Gastrocnemius medialis (tissue), 4 donors: Measurements from ENCODE around the gene CFDP1. TPM values are rescaled to one million over a fixed set of nuclear protein-coding genes. Genes with fewer than 3 reads are reported as not detected.

ENCODE experiments used
- ATAC-seq, 2 donors: fragments of 150-250 bp; one replicate each; pipeline ENCODE4 v1.9.1; 2016
- DNase-seq, 2 donors: peaks; one replicate each; pipeline ENCODE4 v3.0.0-alpha.2; 2019
- H3K27ac ChIP-seq, 4 donors: fragments of 200-600 bp; sonication (generic); 1 replicate in 1 of 4; 2 replicates in 3 of 4; pipeline ENCODE4 v1.5.1; 2016 to 2018; ENCODE audit warnings: mild to moderate bottlenecking in 2 of 4, moderate library complexity in 1 of 4
- H3K27me3 ChIP-seq, 3 donors: fragments of 200-600 bp; sonication (generic) in 2 of 3; 1 replicate in 1 of 3; 2 replicates in 2 of 3; pipeline versions ENCODE4 v1.5.1 to v1.6.0; 2016 to 2019; ENCODE audit warnings: mild to moderate bottlenecking in 1 of 3, moderate library complexity in 1 of 3
- H3K36me3 ChIP-seq, 2 donors: fragments of 200-600 bp; sonication (generic) in 1 of 2; one replicate each; pipeline ENCODE4 v1.5.1; 2017 to 2018
- H3K4me1 ChIP-seq, 2 donors: fragments of 200-600 bp; sonication (generic) in 1 of 2; one replicate each; pipeline ENCODE4 v1.5.1; 2016 to 2017; ENCODE audit warnings: mild to moderate bottlenecking in 2 of 2
- H3K4me3 ChIP-seq, 4 donors: fragments of 200-600 bp; sonication (generic) in 3 of 4; 1 replicate in 1 of 4; 2 replicates in 3 of 4; pipeline ENCODE4 v1.5.1; 2016 to 2019; ENCODE audit warnings: mild to moderate bottlenecking in 2 of 4
- H3K9me3 ChIP-seq, 3 donors: fragments of 200-600 bp; sonication (generic) in 2 of 3; 1 replicate in 1 of 3; 2 replicates in 2 of 3; pipeline ENCODE4 v1.5.1; 2016 to 2019
- POLR2A ChIP-seq, 2 donors: fragments of 450-650 bp; IDR thresholded peaks; one replicate each; pipeline ENCODE4 v1.6.1; 2017; ENCODE audit warnings: antibody characterized with exemption in 2 of 2, mild to moderate bottlenecking in 2 of 2, moderate library complexity in 2 of 2
- in situ Hi-C, 4 donors: fragments of 200-750 bp; cut with MboI; loops; one replicate each; pipeline versions ENCODE4 v1.15.0 to v1.8.0; 2017; ENCODE audit warnings: low sequenced_read_pairs in 4 of 4
- intact Hi-C: fragments of 100-400 bp; cut with DNase I; formaldehyde crosslinking; loops from one replicate; pipeline ENCODE4 v1.15.1; 2023; ENCODE audit warnings: low total_unique reads
- total RNA-seq, 4 donors: library from RNA; depleted of rRNA; stranded (reverse); fragments of >200 nt; gene quantifications; one replicate each; pipeline versions ENCODE4 v1.1.0 to v1.2.3, GENCODE V29; 2016
- TF ChIP-seq, protein P1 (sequence below), 5 experiments: fragments of 450-650 bp in 3 of 5; fragments of 200-600 bp in 2 of 5; sonication (generic) in 2 of 5; IDR thresholded peaks in 4 of 5; conservative IDR thresholded peaks in 1 of 5; 1 replicate in 4 of 5; 2 replicates in 1 of 5; pipeline ENCODE4 v1.5.1; 2016 to 2019; ENCODE audit warnings: antibody characterized with exemption in 5 of 5, mild to moderate bottlenecking in 3 of 5, moderate library complexity in 3 of 5

The CFDP1 gene
- total RNA-seq, 4 donors from 2014 or later = 20.4 to 28.6 (median 24.2) TPM

GRCh38 chr16:75323198-75323597 is 110.1 kb downstream of the CFDP1 start:
- Histone ChIP-seq H3K36me3 (no peaks in the 10 kb centered on the region), H3K9me3 (no peaks in the 10 kb centered on the region), H3K4me1 (no peaks in the 10 kb centered on the region), H3K27me3 (no peaks in the 10 kb centered on the region), H3K4me3 (no peak overlapping the region), H3K27ac (no peak overlapping the region)
- no peak for DNase-seq
- in situ Hi-C loops (no loop called here), intact Hi-C loops (no loop called here)
- TF ChIP-seq POLR2A (IDR thresholded peaks at IDR 0.05) = no peak
- TF ChIP-seq, protein P1, sequence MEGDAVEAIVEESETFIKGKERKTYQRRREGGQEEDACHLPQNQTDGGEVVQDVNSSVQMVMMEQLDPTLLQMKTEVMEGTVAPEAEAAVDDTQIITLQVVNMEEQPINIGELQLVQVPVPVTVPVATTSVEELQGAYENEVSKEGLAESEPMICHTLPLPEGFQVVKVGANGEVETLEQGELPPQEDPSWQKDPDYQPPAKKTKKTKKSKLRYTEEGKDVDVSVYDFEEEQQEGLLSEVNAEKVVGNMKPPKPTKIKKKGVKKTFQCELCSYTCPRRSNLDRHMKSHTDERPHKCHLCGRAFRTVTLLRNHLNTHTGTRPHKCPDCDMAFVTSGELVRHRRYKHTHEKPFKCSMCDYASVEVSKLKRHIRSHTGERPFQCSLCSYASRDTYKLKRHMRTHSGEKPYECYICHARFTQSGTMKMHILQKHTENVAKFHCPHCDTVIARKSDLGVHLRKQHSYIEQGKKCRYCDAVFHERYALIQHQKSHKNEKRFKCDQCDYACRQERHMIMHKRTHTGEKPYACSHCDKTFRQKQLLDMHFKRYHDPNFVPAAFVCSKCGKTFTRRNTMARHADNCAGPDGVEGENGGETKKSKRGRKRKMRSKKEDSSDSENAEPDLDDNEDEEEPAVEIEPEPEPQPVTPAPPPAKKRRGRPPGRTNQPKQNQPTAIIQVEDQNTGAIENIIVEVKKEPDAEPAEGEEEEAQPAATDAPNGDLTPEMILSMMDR (IDR thresholded peaks at IDR 0.05 in 4 of 5, conservative IDR thresholded peaks at IDR 0.05 in 1 of 5) = no peak
- no peak for ATAC-seq

DNA sequence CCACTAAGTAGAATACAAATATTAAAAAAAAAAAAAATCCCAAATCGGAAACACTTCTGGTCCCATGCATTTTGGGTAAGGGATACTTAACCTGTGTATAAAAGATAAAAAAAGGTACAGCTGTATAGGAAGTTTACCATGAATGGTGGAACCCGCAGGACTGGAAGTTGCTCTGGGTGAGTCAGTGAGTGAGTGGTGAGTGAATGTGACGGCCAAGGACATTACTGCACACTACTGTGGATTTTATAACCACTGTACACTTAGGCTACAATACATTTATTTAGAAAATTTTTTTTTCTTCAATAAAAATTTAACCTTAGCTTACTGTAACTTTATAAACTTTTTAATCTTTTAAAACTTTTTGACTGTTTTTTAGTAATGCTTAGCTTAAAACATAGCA is 110.6 kb downstream of the CFDP1 start:
- no peak overlapping the region for H3K27ac ChIP-seq
- no peak overlapping the region for H3K4me3 ChIP-seq
- H3K4me1 ChIP-seq = no peaks in the 10 kb centered on the region
- no peaks in the 10 kb centered on the region for H3K9me3 ChIP-seq
- intact Hi-C loops = no loop called here
- H3K27me3 ChIP-seq = no peaks in the 10 kb centered on the region
- H3K36me3 ChIP-seq = no peaks in the 10 kb centered on the region
- no peak for ATAC-seq
- in situ Hi-C loops = no loop called here
- no peak for TF ChIP-seq POLR2A (IDR thresholded peaks at IDR 0.05)
- TF ChIP-seq, protein P1 (IDR thresholded peaks at IDR 0.05 in 4 of 5, conservative IDR thresholded peaks at IDR 0.05 in 1 of 5) = no peak
- DNase-seq = no peak

DNA sequence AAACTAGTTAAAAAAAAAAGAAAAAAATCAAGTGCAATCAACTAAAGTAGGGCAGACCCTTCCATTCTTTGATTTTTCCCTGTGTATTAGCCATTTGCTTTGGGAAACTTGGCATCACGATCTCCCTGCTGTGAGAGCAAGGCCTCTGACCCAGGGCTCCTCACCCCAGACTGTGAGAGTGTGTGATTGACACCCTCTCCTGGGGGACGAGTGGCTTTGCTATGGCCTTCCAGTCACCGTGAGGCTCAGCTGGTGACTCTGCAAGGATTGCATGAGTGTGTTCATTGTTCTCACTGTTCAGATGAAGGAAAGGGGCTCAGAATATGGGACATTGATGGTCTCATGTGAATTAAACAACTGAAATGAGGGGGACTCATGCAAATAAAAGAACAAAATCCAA is 112.9 kb downstream of the CFDP1 start:
- Histone ChIP-seq H3K27ac (no peak overlapping the region), H3K4me3 (no peak overlapping the region), H3K36me3 (no peaks in the 10 kb centered on the region), H3K27me3 (no peaks in the 10 kb centered on the region), H3K4me1 (no peaks in the 10 kb centered on the region), H3K9me3 (no peaks in the 10 kb centered on the region)
- DNase-seq = no peak
- no peak for ATAC-seq
- in situ Hi-C loops = no loop called here
- TF ChIP-seq, protein P1 (IDR thresholded peaks at IDR 0.05 in 4 of 5, conservative IDR thresholded peaks at IDR 0.05 in 1 of 5) = no peak
- intact Hi-C loops = no loop called here

GRCh38 chr16:75319513-75320411 is 113.5 kb downstream of the CFDP1 start:
- TF ChIP-seq, protein P1 (IDR thresholded peaks at IDR 0.05 in 4 of 5, conservative IDR thresholded peaks at IDR 0.05 in 1 of 5) = no peak
- TF ChIP-seq POLR2A (IDR thresholded peaks at IDR 0.05) = no peak
- Histone ChIP-seq H3K36me3 (no peaks in the 10 kb centered on the region), H3K4me1 (no peaks in the 10 kb centered on the region), H3K9me3 (no peaks in the 10 kb centered on the region), H3K27ac (no peak overlapping the region), H3K4me3 (no peak overlapping the region), H3K27me3 (no peaks in the 10 kb centered on the region)
- intact Hi-C loops (no loop called here), in situ Hi-C loops (no loop called here)
- DNase-seq (no peak), ATAC-seq (no peak)
